OCI-LY3 (cell line): ENCODE data around the gene PRL.

Source experiments
- H2AFZ ChIP-seq: fragments of 200-600, 300-600 bp; shearing (Covaris generic); 2 replicates; pipeline ENCODE4 v1.6.0; 2014; ENCODE audit warnings: antibody characterized with exemption, low read depth, low read length
- H3K27ac ChIP-seq: fragments of 200-600, 300-600 bp; sonication (generic); 2 replicates; pipeline ENCODE4 v1.5.1; 2014; ENCODE audit warnings: mild to moderate bottlenecking, low read length, moderate library complexity, mixed read lengths
- H3K27me3 ChIP-seq: fragments of 200-600, 300-600 bp; sonication (generic); 2 replicates; pipeline ENCODE4 v1.6.1; 2014; ENCODE audit warnings: low read depth, low read length, mixed read lengths
- H3K36me3 ChIP-seq: fragments of 200-600, 300-600 bp; sonication (generic); replicated peaks from 2 replicates; pipeline ENCODE3; 2014; ENCODE audit warnings: low read depth, low read length, mixed read lengths
- H3K4me1 ChIP-seq: fragments of 300-600, 200-600 bp; sonication (generic); 2 replicates; pipeline ENCODE4 v1.6.1; 2014; ENCODE audit warnings: low read length, mixed read lengths
- H3K4me2 ChIP-seq: fragments of 200-600, 300-600 bp; sonication (generic); 2 replicates; pipeline ENCODE4 v1.6.1; 2014; ENCODE audit warnings: low read length, mixed read lengths
- H3K4me3 ChIP-seq: fragments of 300-600, 200-600 bp; sonication (generic); 2 replicates; pipeline ENCODE4 v1.5.1; 2014; ENCODE audit warnings: antibody characterized with exemption, mild to moderate bottlenecking, low read length, moderate library complexity
- H3K79me2 ChIP-seq: fragments of 300-600, 200-600 bp; shearing (Covaris generic); 2 replicates; pipeline ENCODE4 v1.6.1; 2014; ENCODE audit warnings: mild to moderate bottlenecking, low read length, mixed read lengths
- H3K9ac ChIP-seq: fragments of 300-600, 200-600 bp; shearing (Covaris generic); 2 replicates; pipeline ENCODE4 v1.6.0; 2014; ENCODE audit warnings: mild to moderate bottlenecking, low read length, moderate library complexity
- H3K9me3 ChIP-seq: fragments of 200-600, 300-600 bp; shearing (Covaris generic); 2 replicates; pipeline ENCODE4 v1.6.1; 2014; ENCODE audit warnings: low read length, mixed read lengths; ENCODE audit not compliant: insufficient read depth
- H4K20me1 ChIP-seq: fragments of 200-600, 300-600 bp; sonication (generic); 2 replicates; pipeline ENCODE4 v1.6.1; 2016; ENCODE audit warnings: low read length, mixed read lengths; ENCODE audit not compliant: insufficient read depth
- EZH2phosphoT487 ChIP-seq: fragments of 200-600 bp; shearing (Covaris generic); IDR thresholded peaks from 2 replicates; pipeline ENCODE4 v1.6.1; 2018; ENCODE audit warnings: antibody characterized with exemption, mixed run types, low read depth
- TF ChIP-seq, protein P1 (sequence below): fragments of 200-600, 300-600 bp; sonication (generic); IDR thresholded peaks from 2 replicates; pipeline ENCODE4 v1.5.1; 2014; ENCODE audit warnings: antibody characterized with exemption, low read length, low read depth

Gene PRL

DNA sequence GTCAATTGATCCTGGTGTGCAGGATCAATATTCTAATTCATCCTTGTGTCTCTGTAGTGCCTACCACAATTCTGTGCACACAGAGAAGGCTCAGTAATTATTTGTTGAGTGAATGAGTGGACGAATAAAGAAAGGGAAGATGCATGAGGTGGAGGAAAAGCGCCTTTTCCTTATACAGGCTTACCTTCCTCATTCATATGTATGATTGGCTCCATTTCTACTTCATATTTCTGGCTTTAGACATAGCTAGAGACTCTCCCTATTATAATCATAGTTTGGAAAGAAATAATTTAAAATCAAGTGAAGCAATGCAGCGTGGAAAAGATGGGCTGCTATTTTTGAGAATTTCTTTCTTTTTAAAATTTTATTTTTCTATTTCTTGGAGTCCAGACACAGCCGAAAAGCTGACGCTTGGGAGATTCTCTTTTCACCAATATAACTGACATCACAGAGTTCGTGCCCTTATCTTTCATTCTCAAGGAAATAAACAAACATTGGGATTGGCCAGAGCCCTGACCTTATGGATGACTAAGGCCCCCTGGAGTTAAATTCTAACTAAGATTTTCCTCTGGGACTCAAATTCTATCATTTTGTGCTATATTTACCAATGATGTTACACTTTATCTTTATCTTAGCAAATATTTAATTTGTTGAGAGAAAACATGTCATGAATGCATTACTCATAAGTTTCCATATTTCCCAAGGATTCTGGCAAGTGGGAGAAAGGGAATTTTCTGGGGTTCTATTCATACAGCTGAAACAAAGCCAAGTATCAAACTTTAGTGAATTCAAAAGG lies 48.1 kb downstream of the PRL start:
- TF ChIP-seq, protein P1, sequence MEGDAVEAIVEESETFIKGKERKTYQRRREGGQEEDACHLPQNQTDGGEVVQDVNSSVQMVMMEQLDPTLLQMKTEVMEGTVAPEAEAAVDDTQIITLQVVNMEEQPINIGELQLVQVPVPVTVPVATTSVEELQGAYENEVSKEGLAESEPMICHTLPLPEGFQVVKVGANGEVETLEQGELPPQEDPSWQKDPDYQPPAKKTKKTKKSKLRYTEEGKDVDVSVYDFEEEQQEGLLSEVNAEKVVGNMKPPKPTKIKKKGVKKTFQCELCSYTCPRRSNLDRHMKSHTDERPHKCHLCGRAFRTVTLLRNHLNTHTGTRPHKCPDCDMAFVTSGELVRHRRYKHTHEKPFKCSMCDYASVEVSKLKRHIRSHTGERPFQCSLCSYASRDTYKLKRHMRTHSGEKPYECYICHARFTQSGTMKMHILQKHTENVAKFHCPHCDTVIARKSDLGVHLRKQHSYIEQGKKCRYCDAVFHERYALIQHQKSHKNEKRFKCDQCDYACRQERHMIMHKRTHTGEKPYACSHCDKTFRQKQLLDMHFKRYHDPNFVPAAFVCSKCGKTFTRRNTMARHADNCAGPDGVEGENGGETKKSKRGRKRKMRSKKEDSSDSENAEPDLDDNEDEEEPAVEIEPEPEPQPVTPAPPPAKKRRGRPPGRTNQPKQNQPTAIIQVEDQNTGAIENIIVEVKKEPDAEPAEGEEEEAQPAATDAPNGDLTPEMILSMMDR, result no peak
- no peak for TF ChIP-seq EZH2phosphoT487
- no peak overlapping the region for H3K9ac ChIP-seq
- H3K36me3 ChIP-seq, result no peaks in the 10 kb centered on the region
- no peak overlapping the region for H3K4me2 ChIP-seq
- H4K20me1 ChIP-seq, result no peaks in the 10 kb centered on the region
- no peaks in the 10 kb centered on the region for H3K9me3 ChIP-seq
- H3K27me3 ChIP-seq, result no peaks in the 10 kb centered on the region
- H2AFZ ChIP-seq, result no peak overlapping the region
- H3K79me2 ChIP-seq, result no peaks in the 10 kb centered on the region
- no peak overlapping the region for H3K27ac ChIP-seq
- no peaks in the 10 kb centered on the region for H3K4me1 ChIP-seq
- H3K4me3 ChIP-seq, result no peak overlapping the region

DNA sequence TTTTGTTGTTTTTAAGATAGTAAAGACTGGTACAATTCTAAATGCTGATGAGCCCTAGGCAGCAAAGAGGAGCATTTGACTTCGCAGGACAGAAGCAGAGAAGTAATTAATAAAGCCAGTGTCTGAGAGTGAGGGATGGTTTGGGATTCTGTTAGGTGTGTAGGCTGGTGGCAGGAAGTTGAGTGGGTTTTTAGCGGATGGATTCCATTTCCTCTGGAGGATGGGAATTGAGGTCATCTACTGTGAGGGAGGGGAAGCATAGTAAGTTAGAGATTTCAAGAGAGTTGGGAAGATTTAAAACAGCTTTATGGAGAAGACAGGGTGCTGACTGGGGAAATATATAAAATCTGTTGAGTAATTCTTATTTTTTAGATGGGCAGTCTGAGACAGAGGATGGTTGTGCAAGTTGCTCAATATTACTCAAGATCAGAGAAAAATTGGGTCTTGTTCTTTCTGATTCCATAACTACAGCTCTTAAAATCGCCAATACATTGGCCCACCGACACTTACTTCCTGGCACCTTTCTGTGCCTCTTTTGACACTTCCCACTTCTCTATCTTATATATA lies 48.8 kb downstream of the PRL start:
- no peaks in the 10 kb centered on the region for H3K36me3 ChIP-seq
- no peak overlapping the region for H2AFZ ChIP-seq
- no peak overlapping the region for H3K4me3 ChIP-seq
- no peak for TF ChIP-seq EZH2phosphoT487
- TF ChIP-seq, protein P1, result no peak
- H3K79me2 ChIP-seq, result no peaks in the 10 kb centered on the region
- H4K20me1 ChIP-seq, result no peaks in the 10 kb centered on the region
- H3K27me3 ChIP-seq, result no peaks in the 10 kb centered on the region
- H3K4me2 ChIP-seq, result no peak overlapping the region
- no peak overlapping the region for H3K27ac ChIP-seq
- no peaks in the 10 kb centered on the region for H3K4me1 ChIP-seq
- no peak overlapping the region for H3K9ac ChIP-seq
- H3K9me3 ChIP-seq, result no peaks in the 10 kb centered on the region

DNA sequence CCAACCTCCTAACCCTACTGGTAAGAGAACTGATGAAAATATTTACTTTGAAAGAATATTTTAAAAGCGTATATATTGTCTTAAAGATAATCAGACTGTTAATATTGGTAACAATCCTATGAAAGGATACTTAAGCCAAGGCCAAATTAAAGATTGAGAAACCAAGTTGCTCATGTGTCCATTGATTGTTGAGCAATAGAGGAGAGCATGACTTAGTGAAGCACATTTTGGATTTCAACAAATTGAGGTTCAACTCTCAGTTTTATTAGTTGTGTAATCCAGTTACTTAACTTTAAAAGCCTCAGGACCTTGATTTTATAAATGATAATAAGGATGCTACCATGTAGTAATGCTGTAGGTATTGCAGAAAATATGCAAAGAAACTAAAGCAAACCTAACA lies 56.8 kb downstream of the PRL start:
- Histone ChIP-seq H3K79me2 (no peaks in the 10 kb centered on the region), H3K9me3 (no peaks in the 10 kb centered on the region), H3K9ac (no peak overlapping the region), H2AFZ (no peak overlapping the region), H3K4me3 (no peak overlapping the region), H3K27me3 (no peaks in the 10 kb centered on the region), H3K27ac (no peak overlapping the region), H4K20me1 (no peaks in the 10 kb centered on the region), H3K4me2 (no peak overlapping the region), H3K36me3 (no peaks in the 10 kb centered on the region), H3K4me1 (no peaks in the 10 kb centered on the region)
- TF ChIP-seq, protein P1, result no peak
- no peak for TF ChIP-seq EZH2phosphoT487

DNA sequence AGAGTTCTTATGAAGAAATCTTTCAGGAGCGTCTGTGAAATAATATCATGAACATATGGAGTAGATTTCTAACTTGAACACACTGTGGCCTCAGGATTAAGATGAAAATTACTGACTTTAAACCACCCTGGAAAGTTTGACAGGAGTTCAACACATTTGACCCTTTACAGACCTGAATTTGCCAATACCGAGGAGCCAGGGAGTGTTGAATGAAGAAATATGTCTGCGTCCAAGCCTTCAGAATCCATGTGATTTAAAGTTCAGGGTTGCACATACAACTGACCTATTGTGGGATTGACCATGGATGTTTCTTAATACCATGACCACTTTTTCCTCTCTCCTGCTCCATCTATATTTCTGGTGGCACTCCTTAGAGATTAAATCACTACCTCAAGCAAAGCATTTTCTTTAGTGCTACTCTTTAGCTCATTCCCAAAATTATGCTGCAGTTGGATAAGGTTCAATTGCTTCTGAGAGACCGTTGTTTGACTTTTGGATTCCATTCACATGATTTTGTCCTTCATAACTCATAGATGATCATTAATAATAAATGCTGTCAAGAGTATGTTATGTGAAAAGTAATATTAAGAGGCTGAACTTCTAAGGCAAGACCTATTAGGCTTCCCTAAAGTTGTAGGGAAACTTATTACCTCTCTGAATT lies 57.4 kb downstream of the PRL start:
- Histone ChIP-seq H3K36me3 (no peaks in the 10 kb centered on the region), H3K79me2 (no peaks in the 10 kb centered on the region), H3K27ac (no peak overlapping the region), H3K9me3 (no peaks in the 10 kb centered on the region), H2AFZ (no peak overlapping the region), H3K9ac (no peak overlapping the region), H3K4me2 (no peak overlapping the region), H3K4me1 (no peaks in the 10 kb centered on the region), H4K20me1 (no peaks in the 10 kb centered on the region), H3K27me3 (no peaks in the 10 kb centered on the region), H3K4me3 (no peak overlapping the region)
- TF ChIP-seq, protein P1, result no peak
- no peak for TF ChIP-seq EZH2phosphoT487
